Measurements from ENCODE around the gene BHLHA9. TPM values are rescaled to one million over a fixed set of nuclear protein-coding genes. Genes with fewer than 3 reads are reported as not detected.

BHLHA9 gene
- total RNA-seq, 4 donors from 2014 or later = not detected

- 14% methylated on average over 23 of the region's 28 CpGs for WGBS
- H3K27ac ChIP-seq = no peak overlapping the region
- H3K36me3 ChIP-seq = no peaks in the 10 kb centered on the region
- H3K27me3 ChIP-seq = peaks cover 26% of the 10 kb centered on the region
- no peak for TF ChIP-seq POLR2A (IDR thresholded peaks at IDR 0.05)
- TF ChIP-seq CTCF (IDR thresholded peaks at IDR 0.05) = peak; percentile 17 to 82
- TF ChIP-seq EP300 (IDR thresholded peaks at IDR 0.05) = no peak
- TF ChIP-seq POLR2AphosphoS5 (IDR thresholded peaks at IDR 0.05) = no peak
- peak in 1 of 2 donors; percentile 76 for DNase-seq (ENCODE audit: low spot score in 2 of 2)
- H3K4me1 ChIP-seq = peaks cover 11% of the 10 kb centered on the region
- H3K9me3 ChIP-seq = no peaks in the 10 kb centered on the region
- no peak overlapping the region for H3K4me3 ChIP-seq
These were observed 5.9 kb downstream of the BHLHA9 start for GRCh38 chr17:1275962-1276736.

GRCh38 chr17:1280652-1281051 lies 10.4 kb downstream of the BHLHA9 start:
- H3K9me3 ChIP-seq = no peaks in the 10 kb centered on the region
- no peaks in the 10 kb centered on the region for H3K36me3 ChIP-seq
- peaks cover 10% of the 10 kb centered on the region for H3K4me1 ChIP-seq
- H3K27me3 ChIP-seq = peaks cover 13% of the 10 kb centered on the region
- TF ChIP-seq EP300 (IDR thresholded peaks at IDR 0.05) = no peak
- no peak for TF ChIP-seq CTCF (IDR thresholded peaks at IDR 0.05)
- no peak for TF ChIP-seq POLR2AphosphoS5 (IDR thresholded peaks at IDR 0.05)
- TF ChIP-seq POLR2A (IDR thresholded peaks at IDR 0.05) = no peak
- H3K27ac ChIP-seq = no peak overlapping the region
- no peak overlapping the region for H3K4me3 ChIP-seq
- no peak for DNase-seq (ENCODE audit: low spot score in 2 of 2)
- 85% methylated on average over 15 of the region's 23 CpGs for WGBS

GRCh38 chr17:1286379-1287106 lies 16.3 kb downstream of the BHLHA9 start:
- H3K36me3 ChIP-seq = no peaks in the 10 kb centered on the region
- H3K4me1 ChIP-seq = no peaks in the 10 kb centered on the region
- WGBS = 90% methylated on average over 19 of the region's 19 CpGs
- no peak for DNase-seq (ENCODE audit: low spot score in 2 of 2)
- TF ChIP-seq POLR2AphosphoS5 (IDR thresholded peaks at IDR 0.05) (no peak), EP300 (IDR thresholded peaks at IDR 0.05) (no peak), POLR2A (IDR thresholded peaks at IDR 0.05) (no peak), CTCF (IDR thresholded peaks at IDR 0.05) (no peak)
- no peaks in the 10 kb centered on the region for H3K27me3 ChIP-seq
- no peak overlapping the region for H3K27ac ChIP-seq
- no peak overlapping the region for H3K4me3 ChIP-seq
- no peaks in the 10 kb centered on the region for H3K9me3 ChIP-seq

GRCh38 chr17:1289695-1290094 lies 19.5 kb downstream of the BHLHA9 start:
- H3K4me1 ChIP-seq = no peaks in the 10 kb centered on the region
- TF ChIP-seq POLR2AphosphoS5 (IDR thresholded peaks at IDR 0.05) (no peak), POLR2A (IDR thresholded peaks at IDR 0.05) (no peak), EP300 (IDR thresholded peaks at IDR 0.05) (no peak), CTCF (IDR thresholded peaks at IDR 0.05) (no peak)

GRCh38 chr17:1290676-1291075 lies 20.4 kb downstream of the BHLHA9 start:
- Histone ChIP-seq H3K36me3 (no peaks in the 10 kb centered on the region), H3K27ac (no peak overlapping the region), H3K27me3 (no peaks in the 10 kb centered on the region), H3K4me3 (no peak overlapping the region), H3K4me1 (no peaks in the 10 kb centered on the region), H3K9me3 (no peaks in the 10 kb centered on the region)
- 94% methylated on average over 13 of the region's 13 CpGs for WGBS
- TF ChIP-seq CTCF (IDR thresholded peaks at IDR 0.05) = no peak
- no peak for TF ChIP-seq EP300 (IDR thresholded peaks at IDR 0.05)
- TF ChIP-seq POLR2AphosphoS5 (IDR thresholded peaks at IDR 0.05) = no peak
- TF ChIP-seq POLR2A (IDR thresholded peaks at IDR 0.05) = no peak
- no peak for DNase-seq (ENCODE audit: low spot score in 2 of 2)

More at GRCh38 chr17:1289695-1290094, 19.5 kb downstream of the BHLHA9 start:
- Histone ChIP-seq H3K9me3 (no peaks in the 10 kb centered on the region), H3K36me3 (no peaks in the 10 kb centered on the region), H3K27me3 (no peaks in the 10 kb centered on the region), H3K4me3 (no peak overlapping the region), H3K27ac (no peak overlapping the region)
- 71% methylated on average over 11 of the region's 11 CpGs for WGBS
- DNase-seq (ENCODE audit: low spot score in 2 of 2) = no peak

Data from suprapubic skin (tissue), 4 donors.